Pancreas (tissue), 10 donors: Measurements from ENCODE around the gene GALE. TPM values are rescaled to one million over a fixed set of nuclear protein-coding genes. Genes with fewer than 3 reads are reported as not detected.
A peak's percentile ranks its signal among the peaks of the same experiment; 100 is the strongest.
"Not testable (repeated sequence)": the region's sequence is repeated elsewhere in the genome, so short reads cannot be mapped to it uniquely, and the experiment has no call there.

Experiments used
- ATAC-seq, 4 donors: fragments of 200-7000 bp; cut with Tn5 transposase; one replicate each; pipeline versions ENCODE4 v1.8.0 to v1.9.1; 2020; ENCODE audit warnings: mild to moderate bottlenecking in 4 of 4, moderate library complexity in 4 of 4
- DNase-seq, 6 donors: peaks; one replicate each; pipeline ENCODE4 v3.0.0-alpha.2; 2020
- FAIRE-seq: peaks from 2 replicates; lab custom pipeline; 2012; peaks lifted over from hg19 to GRCh38; lab: Jason Lieb, UNC
- H3K27ac ChIP-seq, 4 donors: fragments of 200-600 bp; sonication (generic); 1 replicate in 3 of 4; 2 replicates in 1 of 4; pipeline versions ENCODE4 v1.5.0 to v1.8.0; 2020
- H3K27me3 ChIP-seq, 4 donors: fragments of 200-600 bp; one replicate each; pipeline ENCODE4 v1.8.0; 2021
- H3K36me3 ChIP-seq, 3 donors: fragments of 200-600 bp; sonication (generic) in 1 of 3; one replicate each; pipeline versions ENCODE4 v1.5.0 to v1.8.0; 2020 to 2021
- H3K4me1 ChIP-seq, 3 donors: fragments of 200-600 bp; one replicate each; pipeline ENCODE4 v1.8.0; 2021
- H3K4me3 ChIP-seq, 4 donors: fragments of 200-600 bp; sonication (generic) in 2 of 4; one replicate each; pipeline versions ENCODE4 v1.5.0 to v1.8.0; 2020 to 2021
- H3K9me3 ChIP-seq, 4 donors: fragments of 200-600 bp; one replicate each; pipeline ENCODE4 v1.8.0; 2021
- WGBS, 2 donors: extraction: QIAGEN DNeasy Blood & Tissue Kit; methylation state at CpG; one replicate each; pipeline ENCODE4 v1.1.7; 2013; 5-methylcytosine and 5-hydroxymethylcytosine counted together
- intact Hi-C, 3 donors: fragments of 100-400 bp; cut with DNase I; formaldehyde crosslinking; loops; one replicate each; pipeline versions ENCODE4 v1.11.1 to v1.14.2; 2022
- polyA plus RNA-seq, 2 donors: library from polyadenylated mRNA; stranded (reverse); fragments of 200-250 nt; gene quantifications; one replicate each; pipeline ENCODE4 v1.2.3, GENCODE V29; 2013
- total RNA-seq, 6 donors: library from RNA; stranded (reverse); fragmentation: NEBNext Ultra II Directional in 4 of 6; extraction: Animal tissue kit (Norgen Biotek cat#: 25700) in 4 of 6; gene quantifications; one replicate each; pipeline versions ENCODE4 v1.2.1 to v1.2.4, GENCODE V29; 2021 to 2023
- TF ChIP-seq, protein P1 (sequence below), 4 donors: fragments of 200-600 bp; sonication (generic) in 3 of 4; IDR thresholded peaks; one replicate each; pipeline versions ENCODE4 v1.5.0 to v1.8.0; 2021; ENCODE audit warnings: antibody characterized with exemption in 4 of 4
- donor health status: healthy with polysubstance abuse.
- donor health status: DM: no; HTN: no; CAD: no; lungs with moderate emphysema.
- donor health status: DM: no; HTN: no; CAD: no.
- donor health status: control.
- donor health status: control.
- donor health status: Bipolar disorder and iron deficiency.
- donor health status: DM: yes; HTN: yes; CAD: no.
- donor health status: DM: no; HTN: no; CAD: no.
- donor health status: DM: no; HTN: no; CAD: no.
- donor health status: DM: yes; HTN: yes; CAD: no.

GALE gene
- total and polyA plus RNA-seq, 8 donors = 5.6 to 34.6 (median 13.4) TPM

DNA sequence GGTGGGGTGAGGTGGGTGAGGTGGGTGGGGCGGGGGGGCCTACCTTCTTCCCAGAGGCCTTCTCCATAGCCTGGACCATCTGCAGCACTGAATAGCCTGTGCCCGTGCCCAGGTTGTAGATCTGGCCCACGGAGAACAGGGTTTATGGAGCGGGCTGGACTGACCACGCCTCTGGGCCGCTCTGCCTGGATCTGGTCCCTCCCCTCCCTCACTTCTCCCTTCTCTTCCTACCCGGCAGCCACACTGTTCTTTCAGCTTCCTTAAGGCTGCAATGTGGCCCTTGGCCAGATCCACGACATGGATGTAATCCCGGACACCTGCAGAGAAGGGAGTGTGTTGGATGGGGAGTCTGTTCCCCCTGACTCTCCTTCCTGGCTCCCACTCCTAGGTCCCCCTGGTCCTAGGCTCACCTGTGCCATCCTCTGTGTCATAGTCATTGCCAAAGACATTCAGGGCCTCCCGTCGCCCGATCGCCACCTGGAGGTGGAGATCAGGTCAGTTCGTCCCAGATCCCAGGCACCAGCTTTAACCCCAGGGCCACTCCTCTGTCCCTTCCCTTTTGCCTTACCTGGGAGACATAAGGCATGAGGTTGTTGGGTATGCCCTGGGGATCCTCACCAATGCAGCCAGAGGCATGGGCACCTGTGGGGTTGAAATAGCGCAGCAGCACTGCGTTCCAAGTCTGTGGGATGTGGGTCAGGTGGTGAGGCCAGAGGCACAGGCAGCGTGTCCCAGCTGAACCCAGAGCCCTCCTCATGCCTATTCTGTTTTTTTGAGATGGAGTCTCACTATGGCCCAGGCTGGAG lies 3.9 kb downstream of the GALE start:
- FAIRE-seq (no peak), ATAC-seq (no peak), DNase-seq (no peak)
- 66 to 75% methylated on average over 15 to 17 of the region's 17 CpGs for WGBS, 2 donors
- peaks cover 6 to 25% (median 24%) of the 10 kb centered on the region in 3 donors for H3K4me1 ChIP-seq
- no peak overlapping the region for H3K4me3 ChIP-seq
- intact Hi-C loops = no loop called here
- H3K9me3 ChIP-seq = no peaks in the 10 kb centered on the region
- H3K27me3 ChIP-seq = no peaks in the 10 kb centered on the region
- H3K36me3 ChIP-seq = no peaks in the 10 kb centered on the region
- no peak overlapping the region for H3K27ac ChIP-seq
- TF ChIP-seq, protein P1, sequence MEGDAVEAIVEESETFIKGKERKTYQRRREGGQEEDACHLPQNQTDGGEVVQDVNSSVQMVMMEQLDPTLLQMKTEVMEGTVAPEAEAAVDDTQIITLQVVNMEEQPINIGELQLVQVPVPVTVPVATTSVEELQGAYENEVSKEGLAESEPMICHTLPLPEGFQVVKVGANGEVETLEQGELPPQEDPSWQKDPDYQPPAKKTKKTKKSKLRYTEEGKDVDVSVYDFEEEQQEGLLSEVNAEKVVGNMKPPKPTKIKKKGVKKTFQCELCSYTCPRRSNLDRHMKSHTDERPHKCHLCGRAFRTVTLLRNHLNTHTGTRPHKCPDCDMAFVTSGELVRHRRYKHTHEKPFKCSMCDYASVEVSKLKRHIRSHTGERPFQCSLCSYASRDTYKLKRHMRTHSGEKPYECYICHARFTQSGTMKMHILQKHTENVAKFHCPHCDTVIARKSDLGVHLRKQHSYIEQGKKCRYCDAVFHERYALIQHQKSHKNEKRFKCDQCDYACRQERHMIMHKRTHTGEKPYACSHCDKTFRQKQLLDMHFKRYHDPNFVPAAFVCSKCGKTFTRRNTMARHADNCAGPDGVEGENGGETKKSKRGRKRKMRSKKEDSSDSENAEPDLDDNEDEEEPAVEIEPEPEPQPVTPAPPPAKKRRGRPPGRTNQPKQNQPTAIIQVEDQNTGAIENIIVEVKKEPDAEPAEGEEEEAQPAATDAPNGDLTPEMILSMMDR (IDR thresholded peaks at IDR 0.05) = no peak

DNA sequence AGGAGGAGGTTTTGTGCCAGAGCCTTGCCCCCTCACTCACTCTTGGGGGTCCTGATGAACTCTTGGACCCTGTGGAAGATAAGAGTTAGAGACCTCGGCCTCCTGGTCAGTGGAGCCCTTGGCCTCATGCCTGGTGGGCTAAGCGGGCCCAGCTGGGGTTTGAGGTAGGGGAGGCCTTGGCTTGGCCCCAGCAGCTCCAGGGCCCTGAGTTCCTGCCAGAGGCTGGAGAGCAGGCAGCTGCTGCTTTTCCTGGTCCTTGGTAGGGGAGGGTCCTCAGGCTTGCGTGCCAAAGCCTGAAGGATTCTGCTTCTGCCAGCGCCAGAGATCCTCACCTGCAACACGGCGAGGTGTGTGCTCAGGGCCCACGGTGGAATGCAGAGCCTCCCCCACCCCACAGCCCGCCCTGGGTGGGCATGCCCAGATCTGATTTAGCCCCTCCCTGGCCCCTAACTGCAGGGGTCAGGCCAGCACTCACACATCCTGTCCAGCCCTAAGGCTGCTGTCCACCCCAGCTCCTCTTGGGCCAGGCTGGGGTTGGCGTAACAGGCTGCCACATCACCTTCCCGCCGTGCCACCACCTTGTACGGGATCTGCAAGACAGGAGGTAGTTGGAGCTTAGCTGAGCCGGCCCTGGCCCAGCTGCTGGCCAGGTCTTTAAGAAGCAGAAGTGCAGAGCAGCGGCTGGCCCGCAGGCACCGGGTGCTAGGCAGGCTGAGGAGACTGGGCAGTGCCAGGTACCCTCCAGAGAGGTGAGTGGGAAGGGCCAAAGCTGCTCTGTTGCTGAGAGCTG lies 4.7 kb downstream of the GALE start:
- 78 to 80% methylated on average over 16 of the region's 16 CpGs for WGBS, 2 donors
- Histone ChIP-seq H3K4me1 (peaks cover 6 to 24% (median 23%) of the 10 kb centered on the region in 3 donors), H3K27me3 (no peaks in the 10 kb centered on the region), H3K4me3 (no peak overlapping the region), H3K36me3 (no peaks in the 10 kb centered on the region), H3K27ac (no peak overlapping the region), H3K9me3 (no peaks in the 10 kb centered on the region)
- ATAC-seq = no peak
- intact Hi-C loops = no loop called here
- FAIRE-seq = no peak
- TF ChIP-seq, protein P1 (IDR thresholded peaks at IDR 0.05) = no peak
- DNase-seq = peak in 1 of 6 donors; percentile 69

DNA sequence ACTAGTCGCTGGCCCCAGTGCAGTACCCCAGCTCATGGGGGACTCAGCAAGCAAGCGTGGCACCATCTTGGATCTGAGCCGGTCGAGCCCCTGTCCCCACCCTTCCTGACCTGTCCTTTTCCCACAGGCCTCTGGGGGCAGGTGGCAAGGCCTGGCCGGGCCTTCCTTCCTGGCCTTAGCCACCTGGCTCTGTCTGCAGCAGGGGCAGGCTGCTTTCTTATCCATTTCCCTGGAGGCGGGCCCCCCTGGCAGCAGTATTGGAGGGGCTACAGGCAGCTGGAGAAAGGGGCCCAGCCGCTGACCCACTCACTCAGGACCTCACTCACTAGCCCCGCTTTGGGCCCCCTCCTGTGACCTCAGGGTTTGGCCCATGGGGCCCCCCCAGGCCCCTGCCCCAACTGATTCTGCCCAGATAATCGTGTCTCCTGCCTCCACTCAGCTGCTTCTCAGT lies 5.8 kb downstream of the GALE start:
- H3K9me3 ChIP-seq, H3K27me3 ChIP-seq, ATAC-seq, H3K27ac ChIP-seq, DNase-seq, H3K4me3 ChIP-seq, intact Hi-C loops, H3K36me3 ChIP-seq, FAIRE-seq: not testable (repeated sequence)
- peaks cover 6 to 26% (median 23%) of the 10 kb centered on the region in 3 donors for H3K4me1 ChIP-seq
- 83 to 86% methylated on average over 9 of the region's 9 CpGs for WGBS, 2 donors

DNA sequence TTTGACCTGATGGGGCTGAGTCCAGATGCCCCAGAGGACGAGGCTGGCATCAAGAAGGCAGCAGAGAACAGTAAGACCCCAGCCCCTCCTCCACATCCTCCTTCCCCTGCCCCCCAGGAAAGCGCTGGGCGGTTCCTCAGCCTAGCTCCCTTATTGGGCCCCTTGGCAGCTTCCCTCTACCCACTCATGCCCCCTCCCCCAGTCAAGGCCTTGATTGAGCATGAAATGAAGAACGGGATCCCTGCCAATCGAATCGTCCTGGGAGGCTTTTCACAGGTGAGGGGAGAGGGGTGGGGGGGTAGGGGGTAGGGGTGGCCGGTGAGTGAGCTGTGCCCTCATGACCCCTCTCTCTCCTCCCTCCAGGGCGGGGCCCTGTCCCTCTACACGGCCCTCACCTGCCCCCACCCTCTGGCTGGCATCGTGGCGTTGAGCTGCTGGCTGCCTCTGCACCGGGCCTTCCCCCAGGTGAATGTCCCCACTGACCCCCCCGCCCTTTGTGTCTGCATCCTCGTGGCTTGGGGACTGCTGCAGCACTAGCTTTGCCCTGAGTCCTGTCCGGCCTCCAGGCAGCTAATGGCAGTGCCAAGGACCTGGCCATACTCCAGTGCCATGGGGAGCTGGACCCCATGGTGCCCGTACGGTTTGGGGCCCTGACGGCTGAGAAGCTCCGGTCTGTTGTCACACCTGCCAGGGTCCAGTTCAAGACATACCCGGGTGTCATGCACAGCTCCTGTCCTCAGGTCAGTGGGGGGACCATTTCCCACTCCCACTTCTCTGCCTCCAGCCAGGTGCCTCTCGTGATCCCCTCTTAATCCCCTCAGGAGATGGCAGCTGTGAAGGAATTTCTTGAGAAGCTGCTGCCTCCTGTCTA lies 6.5 kb downstream of the GALE start:
- FAIRE-seq (no peak), DNase-seq (peak in 1 of 6 donors; percentile 73), ATAC-seq (no peak)
- Histone ChIP-seq H3K27me3 (no peaks in the 10 kb centered on the region), H3K4me3 (no peak overlapping the region), H3K36me3 (no peaks in the 10 kb centered on the region), H3K9me3 (no peaks in the 10 kb centered on the region), H3K4me1 (peaks cover under 1 to 23% (median 16%) of the 10 kb centered on the region in 3 donors), H3K27ac (no peak overlapping the region)
- 61 to 67% methylated on average over 20 to 21 of the region's 21 CpGs for WGBS, 2 donors
- intact Hi-C loops = no loop called here
- TF ChIP-seq, protein P1 (IDR thresholded peaks at IDR 0.05) = no peak
